Prostate gland (tissue), 2 donors: Measurements from ENCODE around the gene GATD1.

ENCODE experiments used
- CTCF ChIP-seq, 4 experiments: fragments of 200-600 bp in 2 of 4; fragments of 450-650 bp in 2 of 4; sonication (generic) in 2 of 4; IDR thresholded peaks; 1 replicate in 3 of 4; 2 replicates in 1 of 4; pipeline ENCODE4 v1.5.1; 2016 to 2019; ENCODE audit warnings: antibody characterized with exemption in 4 of 4, mild to moderate bottlenecking in 2 of 4, moderate library complexity in 2 of 4
- POLR2A ChIP-seq: fragments of 450-650 bp; IDR thresholded peaks from one replicate; pipeline ENCODE4 v1.6.1; 2016; ENCODE audit warnings: antibody characterized with exemption, mild to moderate bottlenecking
- POLR2AphosphoS5 ChIP-seq: sonication (generic); formaldehyde crosslinking; IDR thresholded peaks from one replicate; pipeline ENCODE4 v1.6.1; 2017; ENCODE audit warnings: antibody characterized with exemption

GRCh38 chr11:721247-721740 lies 56.0 kb downstream of the GATD1 start:
- TF ChIP-seq CTCF (IDR thresholded peaks at IDR 0.05): no peak
- no peak for TF ChIP-seq POLR2AphosphoS5
- TF ChIP-seq POLR2A: no peak
